Testis (tissue), 2 donors: ENCODE data around the gene SCAMP1.

Source experiments
- CTCF ChIP-seq, 3 experiments: fragments of 450-650 bp in 2 of 3; fragments of 200-600 bp in 1 of 3; sonication (generic) in 1 of 3; IDR thresholded peaks; one replicate each; pipeline ENCODE4 v1.5.1; 2016 to 2019; ENCODE audit warnings: antibody characterized with exemption in 3 of 3, mild to moderate bottlenecking in 2 of 3, moderate library complexity in 1 of 3
- POLR2A ChIP-seq: fragments of 450-650 bp; IDR thresholded peaks from one replicate; pipeline ENCODE4 v1.6.1; 2017; ENCODE audit warnings: antibody characterized with exemption, mild to moderate bottlenecking, moderate library complexity

GRCh38 chr5:78522476-78523260 lies 162.3 kb downstream of the SCAMP1 start:
- no peak for TF ChIP-seq CTCF (IDR thresholded peaks at IDR 0.05)
- TF ChIP-seq POLR2A: no peak
